ENCODE measurements around the gene RNF182. TPM values are rescaled to one million over a fixed set of nuclear protein-coding genes. Genes with fewer than 3 reads are reported as not detected.
"Not testable (repeated sequence)": the region's sequence is repeated elsewhere in the genome, so short reads cannot be mapped to it uniquely, and the experiment has no call there.

RNF182 gene
- total and polyA plus RNA-seq, 2 experiments from 2014 or later = 1.8 to 2.7 TPM

DNA sequence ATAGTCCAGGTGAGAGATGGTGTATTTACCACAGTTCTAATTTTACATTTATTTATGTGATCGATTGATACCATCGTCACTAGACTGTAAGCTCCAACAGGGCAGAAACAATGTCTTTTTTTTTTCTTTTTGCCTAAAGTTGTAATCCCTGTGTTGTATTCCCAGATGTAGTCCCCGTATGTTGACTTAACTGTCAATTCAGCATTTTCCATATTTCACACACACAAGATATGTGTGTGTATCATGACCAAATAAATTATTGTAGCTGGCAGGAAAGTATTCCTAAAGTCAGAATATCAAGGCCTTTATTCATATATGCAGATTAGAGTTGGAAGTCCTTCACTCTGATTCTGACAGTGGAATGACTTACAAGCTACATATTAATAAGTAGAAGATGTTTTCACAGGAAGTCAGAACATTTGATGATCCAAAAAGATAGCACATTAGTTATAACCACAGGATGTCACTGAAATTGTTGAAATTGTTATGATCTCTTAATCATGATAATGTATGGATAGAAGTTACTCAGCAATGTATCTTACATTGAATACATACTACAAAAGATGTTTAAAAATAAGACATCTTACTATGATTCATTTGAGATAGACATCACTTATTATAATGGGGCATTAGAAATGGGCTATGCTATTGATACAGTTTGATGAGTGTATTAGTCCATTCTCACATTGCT lies 10.6 kb downstream of the RNF182 start:
- no peaks in the 10 kb centered on the region for H3K79me2 ChIP-seq (ENCODE audit: insufficient read depth)
- H3F3A ChIP-seq (ENCODE audit: insufficient read depth) = no peaks in the 10 kb centered on the region
- no peaks in the 10 kb centered on the region for H3K9me2 ChIP-seq (ENCODE audit: insufficient read depth)
- H3K4me2 ChIP-seq (ENCODE audit: unreplicated experiment) = no peak overlapping the region
- DNase-seq = no peak
- WGBS, 2 experiments (ENCODE audit: low coverage in 1 of 2, low lambda C conversion rate in 2 of 2, missing lambda C conversion rate in 2 of 2) = 75 to 81% methylated on average over 3 of the region's 3 CpGs
- no peak for TF ChIP-seq EZH2phosphoT487 (IDR thresholded peaks at IDR 0.05; ENCODE audit: insufficient read depth, low read depth)
- no peak overlapping the region for H2AFZ ChIP-seq
- no peak overlapping the region for H3K4me3 ChIP-seq
- H3K9me3 ChIP-seq (ENCODE audit: low read depth) = no peaks in the 10 kb centered on the region
- H3K27me3 ChIP-seq (replicated peaks; ENCODE audit: insufficient read depth) = no peaks in the 10 kb centered on the region
- H3K27ac ChIP-seq = no peak overlapping the region
- in situ Hi-C loops (cut with MboI) = no loop called here
- H4K20me1 ChIP-seq (ENCODE audit: insufficient read depth) = no peaks in the 10 kb centered on the region
- no peaks in the 10 kb centered on the region for H3K4me1 ChIP-seq (ENCODE audit: insufficient read depth)
- no peaks in the 10 kb centered on the region for H3K36me3 ChIP-seq (ENCODE audit: low read depth)
- no peak overlapping the region for H3K9ac ChIP-seq

DNA sequence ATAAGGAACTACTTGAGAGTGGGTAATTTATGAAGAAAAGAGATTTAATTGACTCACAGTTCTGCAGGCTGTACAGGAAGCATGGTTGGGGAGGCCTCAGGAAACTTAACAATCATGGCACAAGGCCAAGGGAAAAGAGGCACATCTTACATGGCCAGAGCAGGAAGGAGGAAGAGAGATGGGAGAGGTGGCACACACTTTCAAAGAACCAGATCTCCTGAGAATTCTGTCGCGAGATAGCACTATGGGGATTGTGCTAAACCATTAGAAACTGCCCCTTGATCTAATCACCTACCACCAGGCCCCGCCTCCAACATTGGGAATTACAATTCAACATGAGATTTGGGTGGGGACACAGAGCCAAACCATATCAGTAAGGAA lies 11.1 kb downstream of the RNF182 start:
- H3K4me1 ChIP-seq (ENCODE audit: insufficient read depth); H3K36me3 ChIP-seq (ENCODE audit: low read depth); H3K9ac ChIP-seq; H3K4me2 ChIP-seq (ENCODE audit: unreplicated experiment); H3K79me2 ChIP-seq (ENCODE audit: insufficient read depth); H3K27me3 ChIP-seq (replicated peaks; ENCODE audit: insufficient read depth); H4K20me1 ChIP-seq (ENCODE audit: insufficient read depth); H3K9me2 ChIP-seq (ENCODE audit: insufficient read depth); in situ Hi-C loops (cut with MboI); H3F3A ChIP-seq (ENCODE audit: insufficient read depth); H3K4me3 ChIP-seq; H2AFZ ChIP-seq; H3K27ac ChIP-seq; DNase-seq; H3K9me3 ChIP-seq (ENCODE audit: low read depth): not testable (repeated sequence)
- WGBS, 2 experiments (ENCODE audit: low coverage in 1 of 2, low lambda C conversion rate in 2 of 2, missing lambda C conversion rate in 2 of 2) = 96 to 98% methylated on average over 3 of the region's 3 CpGs

DNA sequence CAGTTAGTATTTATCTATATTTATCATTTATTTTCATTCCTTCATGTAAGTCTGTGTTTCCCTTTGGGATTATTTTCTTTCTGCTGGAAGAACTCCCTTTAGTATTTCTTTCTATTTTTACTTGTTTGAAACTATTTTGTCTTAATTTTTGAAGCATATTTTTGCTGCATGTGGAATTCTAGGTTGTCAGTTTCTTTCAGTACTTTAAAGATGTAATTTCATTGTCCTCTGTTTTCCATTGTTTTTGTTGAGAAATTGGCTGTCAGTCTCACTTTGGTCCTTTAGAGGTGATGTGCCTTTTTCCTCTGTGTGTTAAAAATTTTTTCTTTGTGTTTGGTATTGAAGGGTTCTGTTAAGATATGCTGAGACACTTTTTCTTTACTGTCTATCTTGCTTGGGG lies 17.1 kb downstream of the RNF182 start:
- no peaks in the 10 kb centered on the region for H3K9me2 ChIP-seq (ENCODE audit: insufficient read depth)
- H3K9me3 ChIP-seq (ENCODE audit: low read depth) = no peaks in the 10 kb centered on the region
- no peak overlapping the region for H2AFZ ChIP-seq
- no peak overlapping the region for H3K4me3 ChIP-seq
- no peaks in the 10 kb centered on the region for H4K20me1 ChIP-seq (ENCODE audit: insufficient read depth)
- H3K27ac ChIP-seq = no peak overlapping the region
- no peak overlapping the region for H3K4me2 ChIP-seq (ENCODE audit: unreplicated experiment)
- H3K79me2 ChIP-seq (ENCODE audit: insufficient read depth) = no peaks in the 10 kb centered on the region
- H3K9ac ChIP-seq = no peak overlapping the region
- H3K4me1 ChIP-seq (ENCODE audit: insufficient read depth) = no peaks in the 10 kb centered on the region
- no peaks in the 10 kb centered on the region for H3K27me3 ChIP-seq (replicated peaks; ENCODE audit: insufficient read depth)
- no peaks in the 10 kb centered on the region for H3F3A ChIP-seq (ENCODE audit: insufficient read depth)
- DNase-seq = peak; percentile 15
- TF ChIP-seq EZH2phosphoT487 (IDR thresholded peaks at IDR 0.05; ENCODE audit: insufficient read depth, low read depth) (no peak), EZH2 (IDR thresholded peaks at IDR 0.05; ENCODE audit: insufficient read depth, poor library complexity, severe bottlenecking) (no peak)
- in situ Hi-C loops (cut with MboI) = no loop called here
- no peaks in the 10 kb centered on the region for H3K36me3 ChIP-seq (ENCODE audit: low read depth)

DNA sequence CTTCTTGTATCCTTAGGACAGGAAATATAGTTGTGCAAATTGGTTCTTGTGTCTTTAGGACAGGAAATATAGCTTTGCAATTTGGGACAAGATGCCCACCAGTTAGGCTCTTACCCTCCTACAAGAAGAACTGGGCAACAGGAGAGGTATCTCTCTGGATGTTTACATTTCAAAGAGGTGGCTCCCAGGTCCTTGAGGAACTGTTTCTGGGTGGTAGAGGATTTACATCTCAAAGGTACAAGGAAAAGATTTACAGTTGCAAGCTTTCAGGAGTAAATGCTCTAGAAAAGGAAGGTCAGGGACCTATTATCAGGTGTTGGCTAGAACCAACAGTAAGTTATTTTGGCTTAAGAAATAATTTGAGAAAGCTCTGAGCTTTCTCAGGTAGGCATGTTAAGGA lies 19.2 kb downstream of the RNF182 start:
- Histone ChIP-seq H3K4me1 (ENCODE audit: insufficient read depth) (no peaks in the 10 kb centered on the region), H3K79me2 (ENCODE audit: insufficient read depth) (no peaks in the 10 kb centered on the region), H3K4me3 (no peak overlapping the region), H3K36me3 (ENCODE audit: low read depth) (no peaks in the 10 kb centered on the region), H3F3A (ENCODE audit: insufficient read depth) (no peaks in the 10 kb centered on the region), H3K9ac (no peak overlapping the region), H3K27me3 (replicated peaks; ENCODE audit: insufficient read depth) (no peaks in the 10 kb centered on the region), H3K9me3 (ENCODE audit: low read depth) (no peaks in the 10 kb centered on the region), H3K27ac (no peak overlapping the region), H4K20me1 (ENCODE audit: insufficient read depth) (no peaks in the 10 kb centered on the region), H3K4me2 (ENCODE audit: unreplicated experiment) (no peak overlapping the region), H2AFZ (no peak overlapping the region), H3K9me2 (ENCODE audit: insufficient read depth) (no peaks in the 10 kb centered on the region)
- DNase-seq = no peak
- TF ChIP-seq EZH2 (IDR thresholded peaks at IDR 0.05; ENCODE audit: insufficient read depth, poor library complexity, severe bottlenecking) = no peak
- no peak for TF ChIP-seq EZH2phosphoT487 (IDR thresholded peaks at IDR 0.05; ENCODE audit: insufficient read depth, low read depth)
- in situ Hi-C loops (cut with MboI) = no loop called here

DNA sequence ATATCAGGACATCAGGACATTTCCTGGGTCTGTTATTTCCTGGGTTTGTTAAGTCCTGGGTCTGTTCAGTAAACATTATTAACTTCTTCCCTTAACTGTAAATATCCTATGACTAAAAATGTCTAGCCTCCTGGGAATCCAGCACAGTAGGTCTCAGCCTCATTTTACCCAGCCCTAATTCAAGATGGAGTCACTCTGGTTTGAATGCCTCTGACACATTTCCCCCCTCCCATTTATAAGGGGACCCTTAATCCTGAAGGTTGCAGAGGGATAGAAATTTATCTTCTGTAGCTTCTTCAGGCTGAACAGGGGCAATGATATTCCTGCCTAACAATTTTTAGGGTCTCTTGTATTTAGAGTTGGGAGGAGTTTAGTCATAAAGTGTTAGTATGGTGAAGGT lies 21.8 kb downstream of the RNF182 start:
- Histone ChIP-seq H3K27ac (no peak overlapping the region), H2AFZ (no peak overlapping the region), H3K27me3 (replicated peaks; ENCODE audit: insufficient read depth) (no peaks in the 10 kb centered on the region), H3K4me3 (no peak overlapping the region), H3K4me2 (ENCODE audit: unreplicated experiment) (no peak overlapping the region), H3F3A (ENCODE audit: insufficient read depth) (no peaks in the 10 kb centered on the region), H4K20me1 (ENCODE audit: insufficient read depth) (no peaks in the 10 kb centered on the region), H3K9me2 (ENCODE audit: insufficient read depth) (no peaks in the 10 kb centered on the region), H3K79me2 (ENCODE audit: insufficient read depth) (no peaks in the 10 kb centered on the region), H3K36me3 (ENCODE audit: low read depth) (no peaks in the 10 kb centered on the region), H3K9me3 (ENCODE audit: low read depth) (no peaks in the 10 kb centered on the region), H3K9ac (no peak overlapping the region), H3K4me1 (ENCODE audit: insufficient read depth) (no peaks in the 10 kb centered on the region)
- TF ChIP-seq EZH2phosphoT487 (IDR thresholded peaks at IDR 0.05; ENCODE audit: insufficient read depth, low read depth) (no peak), EZH2 (IDR thresholded peaks at IDR 0.05; ENCODE audit: insufficient read depth, poor library complexity, severe bottlenecking) (no peak)
- no peak for DNase-seq
- in situ Hi-C loops (cut with MboI) = no loop called here

Measured in GM23248 (cell line).